Measurements from ENCODE around the gene CARS2. TPM values are rescaled to one million over a fixed set of nuclear protein-coding genes. Genes with fewer than 3 reads are reported as not detected.

Gene CARS2
- total RNA-seq, 1 experiment from 2014 or later: 41.9 TPM

- H3K79me2 ChIP-seq (ENCODE audit: insufficient read depth, low read length): no peaks in the 10 kb centered on the region
- H4K8ac ChIP-seq (replicated peaks; ENCODE audit: insufficient read length, low read depth, low read length): no peak overlapping the region
- no peak overlapping the region for H3K4ac ChIP-seq (ENCODE audit: low read depth, low read length)
- no peaks in the 10 kb centered on the region for H4K20me1 ChIP-seq (ENCODE audit: control insufficient read depth, insufficient read depth, insufficient read length)
- no peaks in the 10 kb centered on the region for H3K9me3 ChIP-seq (ENCODE audit: control insufficient read depth, low read depth, low read length)
- H4K5ac ChIP-seq (ENCODE audit: insufficient read length, low read depth, low read length): no peak overlapping the region
- no peak overlapping the region for H2BK15ac ChIP-seq (ENCODE audit: low read depth, low read length)
- TF ChIP-seq CTCF (conservative IDR thresholded peaks at IDR 0.05): no peak
- H2BK5ac ChIP-seq (ENCODE audit: insufficient read length, low read length): no peak overlapping the region
- no peak overlapping the region for H2BK120ac ChIP-seq (ENCODE audit: low read depth, low read length, poor library complexity, severe bottlenecking)
- no peak overlapping the region for H2BK20ac ChIP-seq (ENCODE audit: low read depth, low read length, poor library complexity, severe bottlenecking)
- H4K91ac ChIP-seq (ENCODE audit: insufficient read length, low read depth, low read length): no peak overlapping the region
- no peak overlapping the region for H3K27ac Mint-ChIP-seq
- no peaks in the 10 kb centered on the region for H3K23me2 ChIP-seq (ENCODE audit: insufficient read length, low read depth, low read length, poor library complexity, severe bottlenecking)
- no peak overlapping the region for H3K4me3 Mint-ChIP-seq
- H3T11ph ChIP-seq (ENCODE audit: low read length): no peak overlapping the region
- H3K9me3 Mint-ChIP-seq: peaks cover 0 to 3% of the 10 kb centered on the region in 2 experiments; a peak in 3 of 5 replicates
- WGBS (ENCODE audit: extremely low coverage, insufficient read length, low lambda C conversion rate): no CpG with 5 or more reads among the region's 10 CpGs
- H3K9ac ChIP-seq (ENCODE audit: extremely low read depth, insufficient read length, low read length): no peak overlapping the region
- H3K4me1 ChIP-seq (ENCODE audit: insufficient read depth, low read length): no peaks in the 10 kb centered on the region
- no peak overlapping the region for H3K18ac ChIP-seq (ENCODE audit: insufficient read length, low read depth, low read length)
- no peak overlapping the region for H3K56ac ChIP-seq (ENCODE audit: insufficient read length, low read depth, low read length)
- H3K4me1 Mint-ChIP-seq: peaks cover 4 to 11% of the 10 kb centered on the region in 2 experiments; a peak in 3 of 4 replicates
- H3K27me3 ChIP-seq (ENCODE audit: insufficient read depth, low read length): no peaks in the 10 kb centered on the region
- H2BK12ac ChIP-seq (ENCODE audit: insufficient read length, low read depth, low read length): no peak overlapping the region
- peaks cover 2% of the 10 kb centered on the region; the same call in 1 of the 2 replicates for H3K27me3 Mint-ChIP-seq (ENCODE audit: low read depth)
- H2AK5ac ChIP-seq (ENCODE audit: insufficient read length, low read length): no peak overlapping the region
- DNase-seq: no peak
- no peaks in the 10 kb centered on the region for H3K36me3 Mint-ChIP-seq (ENCODE audit: insufficient read depth in 1 of 3, low read depth in 3 of 3)
- H3K14ac ChIP-seq (ENCODE audit: insufficient read depth, low read length): no peak overlapping the region
- H3K4me2 ChIP-seq (ENCODE audit: insufficient read depth, insufficient read length, low read length): no peak overlapping the region
- no peak overlapping the region for H3K23ac ChIP-seq (ENCODE audit: insufficient read length, low read depth, low read length)
- no peaks in the 10 kb centered on the region for H3K79me1 ChIP-seq (ENCODE audit: insufficient read depth, low read depth, low read length, poor library complexity, severe bottlenecking)
- no peak overlapping the region for H3K27ac ChIP-seq (ENCODE audit: insufficient read length, low read depth, low read length)
- H2AFZ ChIP-seq (ENCODE audit: low read length): no peak overlapping the region
Measured at GRCh38 chr13:110600261-110600819, 105.6 kb downstream of the CARS2 start.
